ENCODE results near the gene THBS2.
"Not testable (repeated sequence)": the region's sequence is repeated elsewhere in the genome, so short reads cannot be mapped to it uniquely, and the experiment has no call there.

DNA sequence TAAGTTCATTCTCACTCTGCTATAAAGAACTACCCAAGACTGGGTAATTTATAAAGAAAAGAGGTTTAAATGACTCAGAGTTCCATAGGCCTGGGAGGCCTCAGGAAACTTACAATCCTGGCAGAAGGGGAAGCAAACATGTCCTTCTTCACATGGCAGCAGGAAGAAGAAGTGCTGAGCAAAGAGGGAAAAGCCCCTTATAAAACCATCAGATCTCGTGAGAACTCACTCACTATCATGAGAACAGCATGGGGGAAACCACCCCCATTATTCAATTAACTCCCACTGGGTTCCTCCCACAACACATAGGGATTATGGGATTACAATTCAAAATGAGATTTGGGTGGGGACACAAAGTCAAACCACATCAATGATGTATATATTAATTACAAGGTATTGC is 45.0 kb upstream of the THBS2 start:
- TF ChIP-seq POLR2A (IDR thresholded peaks at IDR 0.05; ENCODE audit: extremely low read depth, insufficient read length), result not testable (repeated sequence)
- TF ChIP-seq, protein P1, sequence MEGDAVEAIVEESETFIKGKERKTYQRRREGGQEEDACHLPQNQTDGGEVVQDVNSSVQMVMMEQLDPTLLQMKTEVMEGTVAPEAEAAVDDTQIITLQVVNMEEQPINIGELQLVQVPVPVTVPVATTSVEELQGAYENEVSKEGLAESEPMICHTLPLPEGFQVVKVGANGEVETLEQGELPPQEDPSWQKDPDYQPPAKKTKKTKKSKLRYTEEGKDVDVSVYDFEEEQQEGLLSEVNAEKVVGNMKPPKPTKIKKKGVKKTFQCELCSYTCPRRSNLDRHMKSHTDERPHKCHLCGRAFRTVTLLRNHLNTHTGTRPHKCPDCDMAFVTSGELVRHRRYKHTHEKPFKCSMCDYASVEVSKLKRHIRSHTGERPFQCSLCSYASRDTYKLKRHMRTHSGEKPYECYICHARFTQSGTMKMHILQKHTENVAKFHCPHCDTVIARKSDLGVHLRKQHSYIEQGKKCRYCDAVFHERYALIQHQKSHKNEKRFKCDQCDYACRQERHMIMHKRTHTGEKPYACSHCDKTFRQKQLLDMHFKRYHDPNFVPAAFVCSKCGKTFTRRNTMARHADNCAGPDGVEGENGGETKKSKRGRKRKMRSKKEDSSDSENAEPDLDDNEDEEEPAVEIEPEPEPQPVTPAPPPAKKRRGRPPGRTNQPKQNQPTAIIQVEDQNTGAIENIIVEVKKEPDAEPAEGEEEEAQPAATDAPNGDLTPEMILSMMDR (IDR thresholded peaks at IDR 0.05; ENCODE audit: low read depth, low read length), result not testable (repeated sequence)

Measured in NB4 (cell line).